Endothelial cell of umbilical vein (primary cell): ENCODE measurements around the gene CSMD2.

Source experiments
- CTCF ChIP-seq, 2 donors: IDR thresholded peaks; 1 replicate in 1 of 2; 2 replicates in 1 of 2; pipeline ENCODE4 v1.5.1; 2011; ENCODE audit warnings: low read length in 2 of 2, mild to moderate bottlenecking in 2 of 2, moderate library complexity in 2 of 2, control low read depth in 1 of 2, inconsistent platforms in 1 of 2, low read depth in 1 of 2; ENCODE audit not compliant: insufficient read depth in 1 of 2; ENCODE audit errors: extremely low read depth in 1 of 2
- EZH2 ChIP-seq: IDR thresholded peaks from 2 replicates; pipeline ENCODE4 v1.6.1; 2012; ENCODE audit warnings: borderline replicate concordance, low read depth, mild to moderate bottlenecking, moderate library complexity, low read length, inconsistent platforms; ENCODE audit not compliant: severe bottlenecking
- MYC ChIP-seq: IDR thresholded peaks from one replicate; pipeline ENCODE4 v1.6.1; 2011; ENCODE audit warnings: mild to moderate bottlenecking, low read depth, low read length
- POLR2A ChIP-seq: IDR thresholded peaks from 2 replicates; pipeline ENCODE4 v1.6.1; 2012; ENCODE audit warnings: low read depth, mild to moderate bottlenecking, control low read depth, low read length
- POLR2AphosphoS5 ChIP-seq: IDR thresholded peaks from 2 replicates; pipeline ENCODE4 v1.6.1; 2012; ENCODE audit warnings: low read depth, mild to moderate bottlenecking, control low read depth, low read length, moderate library complexity; ENCODE audit not compliant: insufficient read depth
- TF ChIP-seq, protein P1 (sequence below): IDR thresholded peaks from 2 replicates; pipeline ENCODE4 v1.6.1; 2011; ENCODE audit not compliant: insufficient read depth, insufficient read length

GRCh38 chr1:33738976-33739375 lies 426.1 kb downstream of the CSMD2 start:
- TF ChIP-seq CTCF (IDR thresholded peaks at IDR 0.05; ENCODE audit: extremely low read depth in 1 of 2, insufficient read depth in 1 of 2, low read depth in 1 of 2, low read length in 2 of 2): no peak
- TF ChIP-seq, protein P1, sequence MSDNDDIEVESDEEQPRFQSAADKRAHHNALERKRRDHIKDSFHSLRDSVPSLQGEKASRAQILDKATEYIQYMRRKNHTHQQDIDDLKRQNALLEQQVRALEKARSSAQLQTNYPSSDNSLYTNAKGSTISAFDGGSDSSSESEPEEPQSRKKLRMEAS: no peak
- no peak for TF ChIP-seq POLR2A
- TF ChIP-seq MYC: no peak
- no peak for TF ChIP-seq EZH2
- TF ChIP-seq POLR2AphosphoS5: no peak
